Fibroblast of peridontal ligament (primary cell): Measurements from ENCODE around the gene NR1D2.
A peak's percentile ranks its signal among the peaks of the same experiment; 100 is the strongest.

Source experiments
- DNase-seq: peaks from one replicate; pipeline ENCODE4 v3.0.0-alpha.2; 2010; ENCODE audit errors: extremely low read depth

NR1D2 gene

DNA sequence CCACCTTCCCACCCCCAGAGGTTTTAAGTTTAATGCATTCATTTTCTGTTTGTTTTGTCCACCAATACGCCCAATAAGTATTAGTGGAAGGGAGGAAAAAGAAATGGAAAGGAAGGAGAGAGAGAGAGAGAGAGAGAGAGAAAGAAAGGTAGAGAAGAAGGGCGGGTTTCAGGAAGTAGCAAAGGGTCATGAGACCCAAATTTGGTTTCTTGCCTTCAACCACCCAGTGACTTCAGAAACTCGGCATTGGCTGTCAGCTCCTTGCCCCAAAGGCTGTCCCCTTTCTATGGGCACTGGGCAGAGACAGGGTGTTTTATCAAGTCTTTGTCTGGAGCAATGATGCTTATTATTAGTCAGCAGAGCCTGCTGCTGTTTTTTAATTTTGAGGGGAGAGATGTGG, 13.5 kb upstream of the NR1D2 start:
- no peak for DNase-seq

DNA sequence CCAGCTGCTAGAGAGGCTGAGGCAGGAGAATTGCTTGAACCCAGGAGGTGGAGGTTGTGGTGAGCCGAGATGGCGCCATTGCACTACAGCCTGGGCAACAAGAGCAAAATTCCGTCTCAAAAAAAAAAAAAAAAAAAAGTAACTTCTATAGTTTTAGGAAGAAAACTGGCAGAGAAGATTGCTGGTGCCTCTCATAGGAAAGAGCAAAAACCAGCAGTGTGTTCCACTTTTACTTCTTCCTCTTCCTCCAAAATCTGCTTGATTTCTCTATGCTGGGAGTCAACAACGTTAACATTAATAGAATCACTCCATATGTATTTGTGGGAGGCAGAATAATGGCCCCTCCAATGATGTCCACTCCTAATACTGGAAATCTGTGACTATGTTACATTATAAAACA, 12.5 kb upstream of the NR1D2 start:
- no peak for DNase-seq

GRCh38 chr3:23934253-23934652, 10.8 kb upstream of the NR1D2 start:
- no peak for DNase-seq

DNA sequence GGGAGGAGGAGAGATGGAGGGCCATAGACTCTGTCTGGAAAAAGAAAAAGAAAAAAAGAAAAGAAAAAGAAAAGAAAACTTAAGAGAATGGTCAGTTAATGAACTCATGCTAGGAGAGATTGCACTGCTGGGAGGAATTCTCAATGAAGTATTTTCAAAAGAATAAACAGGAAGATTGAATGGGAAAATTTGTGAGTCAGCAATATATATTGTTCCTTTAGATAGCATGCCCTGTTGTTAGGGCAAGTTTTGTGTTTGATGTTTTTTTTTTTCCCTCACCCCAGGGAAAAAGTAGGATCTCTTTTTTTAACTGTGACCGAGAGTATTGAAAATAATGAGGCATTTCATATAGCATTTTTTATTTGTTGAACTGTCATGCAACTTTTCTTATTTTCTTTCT, 7.8 kb upstream of the NR1D2 start:
- DNase-seq = no peak

GRCh38 chr3:23938688-23939087, 6.4 kb upstream of the NR1D2 start:
- DNase-seq = no peak

DNA sequence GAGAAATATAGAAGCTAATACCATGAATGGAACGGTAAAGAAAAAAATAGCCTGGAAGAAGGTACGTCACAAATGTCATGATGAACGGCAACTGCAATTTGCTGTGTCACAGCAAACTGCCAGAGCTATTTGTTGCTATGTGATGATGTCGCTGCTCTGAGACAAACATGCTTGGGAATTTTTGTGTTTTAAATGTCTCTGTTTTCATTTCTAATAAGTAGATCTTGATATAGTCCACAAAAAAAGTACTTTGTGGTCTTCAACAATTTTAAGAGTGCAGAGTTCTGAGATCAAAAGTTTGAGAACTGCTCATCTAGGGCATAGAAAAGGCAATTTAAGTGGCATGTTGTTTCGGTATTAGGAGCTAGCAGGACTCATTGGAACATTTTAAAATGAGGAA, 4.3 kb upstream of the NR1D2 start:
- no peak for DNase-seq

GRCh38 chr3:23941440-23941839, 3.6 kb upstream of the NR1D2 start:
- DNase-seq = no peak

- no peak for DNase-seq
Observed at GRCh38 chr3:23942546-23942945, 2.5 kb upstream of the NR1D2 start.

- no peak for DNase-seq
Observed at GRCh38 chr3:23944007-23944783, 891 bp upstream of the NR1D2 start.

DNA sequence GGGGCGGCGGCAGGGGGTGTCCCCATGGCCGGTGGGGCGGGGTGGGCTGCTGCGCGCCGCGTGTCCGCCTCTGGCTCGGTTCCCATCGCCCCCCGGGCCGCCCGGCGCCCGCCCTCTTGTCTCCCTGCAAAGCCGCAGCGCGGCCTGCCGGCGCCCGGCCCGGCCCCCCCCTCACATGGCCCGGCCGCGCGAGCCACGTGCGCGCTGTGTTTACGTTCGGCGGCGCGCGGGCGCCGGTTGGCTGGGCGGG, 502 bp downstream of the NR1D2 start:
- no peak for DNase-seq

- peak; percentile 90 for DNase-seq
Observed at GRCh38 chr3:23945913-23946687, 1.0 kb downstream of the NR1D2 start.

DNA sequence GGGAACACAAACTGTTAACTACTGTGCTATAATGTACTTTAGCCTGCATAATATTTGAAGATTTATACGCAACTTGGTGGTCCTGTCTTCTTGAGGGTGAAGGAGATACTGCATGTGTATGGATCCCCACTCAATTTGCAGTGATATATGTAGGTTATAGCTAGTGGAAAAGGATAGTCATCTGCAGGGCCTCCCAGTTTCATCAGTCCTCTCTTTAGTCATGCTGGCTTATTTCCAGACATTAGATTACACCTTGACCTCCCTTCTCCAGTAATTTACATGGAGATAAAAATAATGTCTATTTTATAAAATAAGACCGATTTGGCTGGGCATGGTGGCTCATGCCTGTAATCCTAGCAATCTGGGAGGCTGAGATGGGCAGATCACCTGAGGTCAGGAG, 3.7 kb downstream of the NR1D2 start:
- DNase-seq = no peak

DNA sequence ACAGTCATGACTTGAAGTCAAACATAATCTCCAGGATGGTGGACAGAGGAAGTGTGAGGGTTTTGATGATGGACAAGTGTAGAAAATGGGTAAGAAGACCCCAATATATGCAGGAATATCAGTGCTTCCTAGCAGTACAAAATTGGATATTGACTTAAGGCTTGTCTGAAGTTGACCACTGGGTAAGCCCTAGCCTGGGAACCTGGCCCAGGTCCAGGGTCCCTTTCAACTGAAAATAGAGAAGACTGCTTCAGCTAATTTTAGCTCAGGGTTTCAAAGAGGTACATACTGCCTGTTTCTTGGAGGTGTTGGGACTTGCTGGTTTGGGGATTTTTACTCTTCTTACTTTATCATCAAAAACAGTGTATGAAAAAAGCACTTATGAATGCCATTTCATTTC, 4.7 kb downstream of the NR1D2 start:
- no peak for DNase-seq

- no peak for DNase-seq
Observed at GRCh38 chr3:23950293-23950692, 5.2 kb downstream of the NR1D2 start.

DNA sequence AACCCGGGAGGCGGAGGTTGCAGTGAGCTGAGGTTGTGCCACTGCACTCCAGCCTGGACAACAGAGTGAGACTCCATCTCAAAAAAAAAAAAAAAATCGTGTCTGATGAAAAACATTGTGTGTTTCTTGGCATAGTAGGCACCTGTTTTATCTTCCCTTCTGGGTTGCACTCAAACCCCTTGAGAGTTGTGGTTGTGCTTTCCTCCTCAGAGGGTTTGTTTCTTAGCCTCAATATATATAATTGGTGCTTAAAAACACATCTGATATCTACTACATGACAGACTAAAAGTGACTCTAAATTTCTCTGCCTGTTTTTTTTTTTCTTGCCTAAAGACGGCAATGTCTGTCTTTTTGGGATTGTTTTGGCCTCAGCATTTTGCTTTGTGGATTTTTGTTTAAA, 7.6 kb downstream of the NR1D2 start:
- no peak for DNase-seq

DNA sequence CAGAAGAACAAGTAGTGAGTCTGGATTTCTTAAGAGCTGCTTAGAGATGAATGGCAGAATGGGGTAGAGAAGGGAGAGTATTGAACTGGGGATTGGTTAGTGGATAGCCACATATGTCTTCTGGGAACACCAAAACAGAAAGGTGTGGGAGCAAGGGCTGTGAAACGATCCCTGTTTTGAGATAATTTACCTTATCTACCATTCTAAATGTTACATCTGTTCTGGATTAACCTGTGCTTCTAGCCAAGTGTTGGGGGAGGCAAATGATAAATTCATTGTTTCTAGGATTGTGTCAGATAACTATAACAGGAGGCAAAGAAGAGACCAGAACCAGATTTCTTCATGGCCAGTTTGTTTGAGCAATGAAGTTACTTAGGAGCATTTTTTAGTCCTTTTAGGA, 8.4 kb downstream of the NR1D2 start:
- no peak for DNase-seq

DNA sequence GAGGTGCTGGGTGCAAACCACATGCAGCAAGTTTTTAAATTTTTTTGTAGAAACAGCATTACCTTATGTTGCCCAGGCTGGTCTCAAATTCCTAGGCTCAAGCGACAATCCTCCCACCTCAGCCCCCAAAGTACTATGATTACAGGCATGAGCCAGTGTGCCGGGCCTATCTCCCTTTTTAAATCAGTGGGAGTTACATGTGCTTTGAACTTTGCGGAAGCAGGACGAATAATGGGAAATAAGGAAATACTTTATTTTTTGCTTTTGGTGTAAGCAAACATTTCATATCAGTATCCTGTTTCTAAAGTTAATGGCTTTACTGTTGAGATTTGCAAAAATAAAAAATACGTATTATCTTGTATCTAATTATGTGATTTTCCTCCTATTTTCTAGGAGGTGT, 9.1 kb downstream of the NR1D2 start:
- DNase-seq = no peak

DNA sequence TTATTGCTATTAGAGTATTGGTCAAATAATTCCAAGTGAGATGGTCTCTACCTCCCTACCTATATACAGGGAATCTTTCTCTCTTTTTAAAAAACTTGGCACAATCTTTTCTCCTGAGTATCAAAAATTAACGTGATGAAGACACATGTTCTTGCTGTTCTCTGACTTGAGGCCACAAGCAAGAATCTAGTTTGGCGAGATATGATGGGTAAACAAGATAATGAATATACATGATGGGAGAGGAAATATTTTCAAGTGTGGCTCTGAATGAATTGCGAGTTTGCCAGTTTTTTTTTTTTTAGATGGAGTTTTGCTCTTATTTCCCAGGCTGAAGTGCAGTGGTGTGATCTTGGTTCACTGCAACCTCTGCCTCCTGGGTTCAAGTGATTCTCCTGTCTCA, 11.6 kb downstream of the NR1D2 start:
- DNase-seq = no peak

DNA sequence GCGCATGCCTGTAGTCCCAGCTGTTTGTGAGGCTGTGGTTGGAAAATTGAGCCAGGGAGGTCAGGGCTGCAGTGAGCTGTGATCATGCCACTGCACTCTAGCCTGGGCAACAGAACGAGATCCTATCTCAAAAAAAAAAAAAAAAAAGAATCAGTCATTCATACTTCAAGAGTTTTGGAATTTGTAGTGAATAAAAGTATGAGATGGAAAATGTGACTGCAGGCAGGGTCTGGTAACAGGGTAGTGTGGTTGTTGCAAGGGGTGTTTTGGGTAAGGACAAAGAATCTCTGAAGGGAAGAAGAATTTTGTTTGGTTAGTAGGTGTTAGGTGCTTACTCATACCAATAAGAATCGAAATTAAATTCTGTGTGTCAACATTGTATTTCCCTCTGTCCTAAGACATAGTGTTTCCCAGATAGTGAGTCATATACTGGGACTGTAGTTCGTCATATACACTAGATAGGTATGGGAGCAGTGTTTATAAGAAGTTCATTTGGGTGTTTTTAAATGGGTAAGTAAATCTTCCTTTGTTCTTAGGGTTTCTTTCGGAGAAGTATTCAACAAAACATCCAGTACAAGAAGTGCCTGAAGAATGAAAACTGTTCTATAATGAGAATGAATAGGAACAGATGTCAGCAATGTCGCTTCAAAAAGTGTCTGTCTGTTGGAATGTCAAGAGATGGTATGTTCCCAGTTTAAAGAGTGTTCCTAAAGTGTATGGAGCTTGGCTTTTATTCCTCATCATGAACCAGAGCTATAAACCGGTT, 14.2 kb downstream of the NR1D2 start:
- DNase-seq = peak; percentile 78

- no peak for DNase-seq
Observed at GRCh38 chr3:23960649-23961048, 15.6 kb downstream of the NR1D2 start.

GRCh38 chr3:23961066-23961465, 16.0 kb downstream of the NR1D2 start:
- no peak for DNase-seq

GRCh38 chr3:23961913-23962312, 16.8 kb downstream of the NR1D2 start:
- no peak for DNase-seq
